HL-60 (cell line): ENCODE measurements around the gene TTLL1.

Experiments
- GABPA ChIP-seq: IDR thresholded peaks from 2 replicates; pipeline ENCODE4 v1.6.1; 2012; ENCODE audit warnings: low read depth
- POLR2AphosphoS5 ChIP-seq: IDR thresholded peaks from 2 replicates; pipeline ENCODE4 v1.6.1; 2012; ENCODE audit warnings: low read depth
- SPI1 ChIP-seq: IDR thresholded peaks from 2 replicates; pipeline ENCODE4 v1.6.1; 2012; ENCODE audit warnings: low read depth, mild to moderate bottlenecking, borderline replicate concordance
- TF ChIP-seq, protein P1 (sequence below): IDR thresholded peaks from one replicate; pipeline ENCODE4 v1.5.1; 2011; ENCODE audit warnings: low read length, control low read depth, inconsistent platforms; ENCODE audit not compliant: insufficient read depth
- TF ChIP-seq, protein P2 (sequence below): IDR thresholded peaks from 2 replicates; pipeline ENCODE4 v1.6.1; 2012; ENCODE audit warnings: low read depth; ENCODE audit not compliant: insufficient replicate concordance

DNA sequence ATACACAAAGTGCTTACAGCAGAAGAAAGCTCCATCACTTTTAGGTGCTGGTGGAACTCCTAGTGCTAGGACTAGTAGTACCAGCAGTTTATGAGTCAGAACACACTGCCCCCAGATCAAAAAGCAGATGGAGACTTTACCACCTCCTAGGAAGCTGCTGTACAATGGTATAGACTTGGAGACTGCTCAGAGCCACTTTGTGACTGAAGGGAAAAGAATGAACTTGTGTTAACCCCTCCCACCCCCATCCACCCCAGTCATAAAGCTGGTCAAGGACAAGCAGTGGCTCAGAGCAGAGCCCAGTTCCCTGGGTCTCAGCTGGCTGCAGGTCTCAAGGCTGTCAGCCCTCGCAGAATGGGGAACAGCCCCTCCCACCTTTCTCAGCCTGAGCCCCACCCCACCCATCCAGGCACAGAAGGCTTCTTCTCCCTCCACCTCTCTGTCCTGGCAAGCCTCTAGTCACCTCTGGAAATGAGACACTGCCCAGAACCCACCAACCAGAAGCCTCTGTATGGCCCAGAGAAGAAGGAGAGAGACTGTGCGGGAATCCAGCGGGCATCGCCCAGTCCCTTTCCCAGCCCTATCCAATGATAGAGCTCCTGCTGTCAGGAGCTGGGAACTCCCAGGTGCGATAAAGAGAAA is 98.1 kb downstream of the TTLL1 start:
- TF ChIP-seq, protein P1, sequence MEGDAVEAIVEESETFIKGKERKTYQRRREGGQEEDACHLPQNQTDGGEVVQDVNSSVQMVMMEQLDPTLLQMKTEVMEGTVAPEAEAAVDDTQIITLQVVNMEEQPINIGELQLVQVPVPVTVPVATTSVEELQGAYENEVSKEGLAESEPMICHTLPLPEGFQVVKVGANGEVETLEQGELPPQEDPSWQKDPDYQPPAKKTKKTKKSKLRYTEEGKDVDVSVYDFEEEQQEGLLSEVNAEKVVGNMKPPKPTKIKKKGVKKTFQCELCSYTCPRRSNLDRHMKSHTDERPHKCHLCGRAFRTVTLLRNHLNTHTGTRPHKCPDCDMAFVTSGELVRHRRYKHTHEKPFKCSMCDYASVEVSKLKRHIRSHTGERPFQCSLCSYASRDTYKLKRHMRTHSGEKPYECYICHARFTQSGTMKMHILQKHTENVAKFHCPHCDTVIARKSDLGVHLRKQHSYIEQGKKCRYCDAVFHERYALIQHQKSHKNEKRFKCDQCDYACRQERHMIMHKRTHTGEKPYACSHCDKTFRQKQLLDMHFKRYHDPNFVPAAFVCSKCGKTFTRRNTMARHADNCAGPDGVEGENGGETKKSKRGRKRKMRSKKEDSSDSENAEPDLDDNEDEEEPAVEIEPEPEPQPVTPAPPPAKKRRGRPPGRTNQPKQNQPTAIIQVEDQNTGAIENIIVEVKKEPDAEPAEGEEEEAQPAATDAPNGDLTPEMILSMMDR = no peak
- TF ChIP-seq, protein P2, sequence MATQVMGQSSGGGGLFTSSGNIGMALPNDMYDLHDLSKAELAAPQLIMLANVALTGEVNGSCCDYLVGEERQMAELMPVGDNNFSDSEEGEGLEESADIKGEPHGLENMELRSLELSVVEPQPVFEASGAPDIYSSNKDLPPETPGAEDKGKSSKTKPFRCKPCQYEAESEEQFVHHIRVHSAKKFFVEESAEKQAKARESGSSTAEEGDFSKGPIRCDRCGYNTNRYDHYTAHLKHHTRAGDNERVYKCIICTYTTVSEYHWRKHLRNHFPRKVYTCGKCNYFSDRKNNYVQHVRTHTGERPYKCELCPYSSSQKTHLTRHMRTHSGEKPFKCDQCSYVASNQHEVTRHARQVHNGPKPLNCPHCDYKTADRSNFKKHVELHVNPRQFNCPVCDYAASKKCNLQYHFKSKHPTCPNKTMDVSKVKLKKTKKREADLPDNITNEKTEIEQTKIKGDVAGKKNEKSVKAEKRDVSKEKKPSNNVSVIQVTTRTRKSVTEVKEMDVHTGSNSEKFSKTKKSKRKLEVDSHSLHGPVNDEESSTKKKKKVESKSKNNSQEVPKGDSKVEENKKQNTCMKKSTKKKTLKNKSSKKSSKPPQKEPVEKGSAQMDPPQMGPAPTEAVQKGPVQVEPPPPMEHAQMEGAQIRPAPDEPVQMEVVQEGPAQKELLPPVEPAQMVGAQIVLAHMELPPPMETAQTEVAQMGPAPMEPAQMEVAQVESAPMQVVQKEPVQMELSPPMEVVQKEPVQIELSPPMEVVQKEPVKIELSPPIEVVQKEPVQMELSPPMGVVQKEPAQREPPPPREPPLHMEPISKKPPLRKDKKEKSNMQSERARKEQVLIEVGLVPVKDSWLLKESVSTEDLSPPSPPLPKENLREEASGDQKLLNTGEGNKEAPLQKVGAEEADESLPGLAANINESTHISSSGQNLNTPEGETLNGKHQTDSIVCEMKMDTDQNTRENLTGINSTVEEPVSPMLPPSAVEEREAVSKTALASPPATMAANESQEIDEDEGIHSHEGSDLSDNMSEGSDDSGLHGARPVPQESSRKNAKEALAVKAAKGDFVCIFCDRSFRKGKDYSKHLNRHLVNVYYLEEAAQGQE = no peak
- TF ChIP-seq GABPA (no peak), POLR2AphosphoS5 (no peak), SPI1 (no peak)
